Measurements from ENCODE around the gene PIEZO2. TPM values are rescaled to one million over a fixed set of nuclear protein-coding genes. Genes with fewer than 3 reads are reported as not detected.
A peak's percentile ranks its signal among the peaks of the same experiment; 100 is the strongest.

PIEZO2 gene
- total RNA-seq, 1 experiment from 2014 or later: 11.1 TPM

DNA sequence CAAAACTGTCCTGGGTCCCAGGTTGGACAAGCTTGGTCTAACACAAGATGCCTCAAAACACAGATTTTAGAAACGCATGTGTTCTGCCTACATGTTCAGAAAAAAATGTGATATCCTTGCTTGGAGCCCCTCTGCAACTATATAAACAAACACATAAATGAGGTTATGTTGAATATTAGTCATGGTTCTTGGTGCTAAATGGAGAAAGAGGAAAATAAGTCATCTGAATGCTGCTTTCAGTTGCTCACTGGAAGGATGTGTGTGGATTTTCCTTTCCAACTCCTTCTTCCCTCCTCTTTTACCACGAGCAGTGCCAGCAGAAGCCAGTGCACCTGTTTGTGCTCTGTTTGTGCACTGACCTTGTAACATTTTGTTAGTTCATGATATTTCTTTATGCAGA is 85.3 kb downstream of the PIEZO2 start:
- H3K9me3 ChIP-seq: peaks cover 14% of the 10 kb centered on the region
- H3K27me3 ChIP-seq: no peaks in the 10 kb centered on the region
- H3K4me3 ChIP-seq: no peak overlapping the region
- no peak for DNase-seq
- H3K36me3 ChIP-seq: peaks cover 36% of the 10 kb centered on the region

GRCh38 chr18:11055721-11056120 is 93.6 kb downstream of the PIEZO2 start:
- H3K27me3 ChIP-seq: no peaks in the 10 kb centered on the region
- DNase-seq: no peak
- H3K4me3 ChIP-seq: no peak overlapping the region
- peaks cover 3% of the 10 kb centered on the region; the same call in 1 of the 2 replicates for H3K9me3 ChIP-seq
- H3K36me3 ChIP-seq: peaks cover 8% of the 10 kb centered on the region

- Histone ChIP-seq H3K36me3 (peaks cover 8% of the 10 kb centered on the region), H3K9me3 (peaks cover 3% of the 10 kb centered on the region; the same call in 1 of the 2 replicates), H3K27me3 (no peaks in the 10 kb centered on the region), H3K4me3 (no peak overlapping the region)
- no peak for DNase-seq
These were observed 94.9 kb downstream of the PIEZO2 start for GRCh38 chr18:11054497-11054896.

DNA sequence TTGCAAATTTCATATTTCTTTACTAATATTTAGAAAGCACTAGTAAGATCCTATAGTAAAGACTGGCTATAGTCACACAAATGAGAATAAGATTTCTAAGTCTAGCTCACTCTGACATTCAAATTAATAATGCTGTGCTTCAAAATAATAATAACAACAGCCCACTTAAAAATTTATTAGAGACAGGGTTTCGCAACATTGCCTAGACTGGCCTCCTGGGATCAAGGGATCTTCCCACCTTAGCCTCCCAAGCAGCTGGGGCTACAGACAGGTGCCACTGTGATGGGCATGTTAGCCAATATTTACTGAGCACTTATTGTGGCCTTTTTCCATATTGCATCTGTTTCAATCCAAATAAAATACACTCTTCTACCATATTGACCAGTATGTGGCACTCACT is 96.1 kb downstream of the PIEZO2 start:
- no peak for DNase-seq
- Histone ChIP-seq H3K36me3 (peaks cover 18% of the 10 kb centered on the region), H3K9me3 (no peaks in the 10 kb centered on the region), H3K27me3 (no peaks in the 10 kb centered on the region), H3K4me3 (no peak overlapping the region)

DNA sequence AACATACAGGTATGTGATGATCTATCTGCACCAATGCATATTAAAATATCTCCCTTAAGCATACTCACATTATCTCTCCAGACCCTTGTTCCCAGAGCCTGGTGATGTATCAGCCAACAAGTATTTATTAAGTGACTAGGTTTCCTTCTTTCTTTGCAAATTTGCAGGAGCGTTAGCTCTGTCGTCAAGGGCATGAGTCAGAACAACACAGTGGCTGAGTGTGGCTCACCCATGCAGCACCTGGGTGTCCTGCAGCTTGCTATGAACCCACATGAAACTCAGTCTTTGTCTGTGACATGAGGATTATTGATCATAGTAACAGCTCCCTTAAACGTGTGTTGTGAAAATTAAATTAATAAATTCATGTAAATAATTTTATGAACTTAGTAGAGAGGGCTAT is 96.6 kb downstream of the PIEZO2 start:
- Histone ChIP-seq H3K4me3 (no peak overlapping the region), H3K27me3 (no peaks in the 10 kb centered on the region), H3K9me3 (no peaks in the 10 kb centered on the region), H3K36me3 (peaks cover 17% of the 10 kb centered on the region)
- DNase-seq: no peak

- Histone ChIP-seq H3K36me3 (peaks cover 16% of the 10 kb centered on the region), H3K4me3 (no peak overlapping the region), H3K27me3 (no peaks in the 10 kb centered on the region), H3K9me3 (no peaks in the 10 kb centered on the region)
- DNase-seq: no peak
These were observed 97.9 kb downstream of the PIEZO2 start for GRCh38 chr18:11051462-11051861.

GRCh38 chr18:11050966-11051365 is 98.4 kb downstream of the PIEZO2 start:
- DNase-seq: no peak
- Histone ChIP-seq H3K4me3 (no peak overlapping the region), H3K9me3 (no peaks in the 10 kb centered on the region), H3K36me3 (peaks cover 16% of the 10 kb centered on the region), H3K27me3 (no peaks in the 10 kb centered on the region)

- Histone ChIP-seq H3K36me3 (peaks cover 18% of the 10 kb centered on the region), H3K27me3 (no peaks in the 10 kb centered on the region), H3K9me3 (no peaks in the 10 kb centered on the region), H3K4me3 (no peak overlapping the region)
- DNase-seq: no peak
These were observed 101.6 kb downstream of the PIEZO2 start for GRCh38 chr18:11047817-11048216.

DNA sequence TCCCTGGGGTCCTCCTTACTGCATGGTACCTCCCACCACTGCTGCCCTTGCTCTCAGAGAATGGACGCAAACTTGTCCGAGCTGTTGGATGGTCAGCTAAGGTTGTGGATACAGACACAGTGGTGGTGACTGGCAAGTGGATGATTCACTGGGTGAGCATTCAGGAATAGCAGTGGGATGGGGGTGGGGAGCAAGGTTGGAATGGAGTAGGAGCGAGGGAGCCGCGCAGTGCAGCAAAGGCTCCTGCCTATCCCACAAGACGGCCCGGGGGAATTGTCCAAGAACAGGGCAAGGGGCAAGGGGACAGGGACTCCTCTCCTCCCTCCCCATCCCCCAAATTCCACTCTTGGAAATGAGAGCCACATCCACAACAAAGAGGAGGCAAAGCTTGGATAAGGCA is 102.2 kb downstream of the PIEZO2 start:
- Histone ChIP-seq H3K36me3 (peaks cover 18% of the 10 kb centered on the region), H3K27me3 (no peaks in the 10 kb centered on the region), H3K9me3 (no peaks in the 10 kb centered on the region), H3K4me3 (no peak overlapping the region)
- DNase-seq: no peak

- Histone ChIP-seq H3K9me3 (no peaks in the 10 kb centered on the region), H3K4me3 (no peak overlapping the region), H3K36me3 (peaks cover 18% of the 10 kb centered on the region), H3K27me3 (no peaks in the 10 kb centered on the region)
- no peak for DNase-seq
These were observed 103.2 kb downstream of the PIEZO2 start for GRCh38 chr18:11046140-11046539.

DNA sequence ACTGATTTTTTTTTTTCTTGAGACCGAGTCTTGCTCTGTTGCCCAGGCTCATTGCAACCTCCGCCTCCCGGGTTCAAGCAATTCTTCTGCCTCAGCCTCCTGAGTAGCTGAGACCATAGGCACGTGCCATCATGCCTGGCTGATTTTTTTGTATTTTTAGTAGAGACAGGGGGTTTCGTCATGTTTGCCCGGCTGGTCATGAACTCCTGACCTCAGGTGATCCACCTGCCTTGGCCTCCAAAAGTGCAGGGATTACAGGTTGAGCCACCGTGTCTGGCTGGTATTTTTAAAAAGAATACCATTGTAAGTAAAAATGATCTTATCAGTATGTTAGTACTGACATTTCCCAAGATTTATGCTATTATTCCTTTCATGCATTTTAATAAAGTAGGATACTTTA is 105.7 kb downstream of the PIEZO2 start:
- no peak for DNase-seq
- H3K36me3 ChIP-seq: peaks cover 14% of the 10 kb centered on the region
- no peaks in the 10 kb centered on the region for H3K9me3 ChIP-seq

GRCh38 chr18:11042247-11042646 is 107.1 kb downstream of the PIEZO2 start:
- H3K9me3 ChIP-seq: no peaks in the 10 kb centered on the region
- DNase-seq: no peak
- H3K36me3 ChIP-seq: peaks cover 11% of the 10 kb centered on the region
- H3K27me3 ChIP-seq: no peaks in the 10 kb centered on the region
- no peak overlapping the region for H3K4me3 ChIP-seq

More for the DNA sequence above, 105.7 kb downstream of the PIEZO2 start:
- Histone ChIP-seq H3K4me3 (no peak overlapping the region), H3K27me3 (no peaks in the 10 kb centered on the region)

DNA sequence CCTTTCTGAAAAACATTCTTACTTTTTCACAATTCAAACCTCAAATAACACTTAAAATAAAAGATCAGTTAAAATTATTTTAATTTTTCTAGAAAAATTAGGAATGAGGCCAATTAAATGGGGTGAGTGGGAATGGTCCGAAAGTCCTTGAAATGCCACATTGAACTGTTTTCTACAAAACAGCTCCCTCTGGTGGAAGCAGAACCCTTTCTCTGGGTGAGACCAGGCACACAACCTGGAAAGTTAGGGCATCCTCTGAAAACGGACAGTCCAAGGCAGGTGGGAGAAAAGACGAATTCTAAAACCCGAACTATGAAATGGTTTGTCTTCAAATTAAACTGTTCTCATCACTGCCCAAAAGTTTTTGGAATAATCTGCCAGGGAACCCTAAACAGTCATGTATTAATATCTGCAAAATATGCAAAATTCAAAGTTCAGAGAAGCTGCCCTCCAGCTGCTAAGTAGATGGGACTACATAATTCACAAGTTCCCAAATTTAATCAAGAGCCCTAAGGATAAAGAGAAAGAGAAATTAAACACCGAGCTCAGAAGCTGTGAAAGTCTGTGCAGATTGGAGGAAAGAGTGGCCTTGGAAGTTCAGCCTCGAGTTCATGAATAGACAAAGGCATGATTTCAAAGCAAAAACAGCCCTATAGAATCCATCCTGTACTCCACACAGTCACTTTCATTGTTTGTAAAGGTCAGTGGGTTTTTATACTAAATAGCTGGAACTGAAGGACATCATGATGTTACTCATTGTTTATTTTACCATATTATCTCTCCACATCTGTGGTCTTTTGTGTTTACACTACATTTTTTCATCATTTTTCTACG is 108.3 kb downstream of the PIEZO2 start:
- peak; percentile 11 for DNase-seq
- Histone ChIP-seq H3K4me3 (no peak overlapping the region), H3K9me3 (no peaks in the 10 kb centered on the region), H3K27me3 (no peaks in the 10 kb centered on the region), H3K36me3 (peaks cover 9% of the 10 kb centered on the region)

DNA sequence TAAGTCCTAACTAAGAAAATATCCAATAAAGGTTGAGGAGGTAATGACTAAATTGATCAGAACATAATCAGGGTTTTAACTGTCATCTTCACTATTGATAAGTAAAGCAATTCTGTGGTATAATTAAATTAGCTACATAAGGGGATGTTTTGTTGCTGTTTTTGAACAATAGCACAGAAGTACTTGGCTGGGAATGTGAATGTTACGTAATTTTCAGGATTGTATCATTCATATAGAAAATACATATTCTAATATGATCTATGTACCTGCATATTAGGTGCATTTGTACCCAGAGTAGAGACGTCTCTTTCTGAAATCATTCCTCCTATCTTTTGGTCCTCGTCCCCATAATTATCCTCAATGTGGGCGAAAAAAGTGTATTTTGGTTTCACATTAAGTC is 109.0 kb downstream of the PIEZO2 start:
- peaks cover 8% of the 10 kb centered on the region for H3K36me3 ChIP-seq
- H3K9me3 ChIP-seq: no peaks in the 10 kb centered on the region
- H3K27me3 ChIP-seq: no peaks in the 10 kb centered on the region
- H3K4me3 ChIP-seq: no peak overlapping the region
- no peak for DNase-seq

- Histone ChIP-seq H3K4me3 (no peak overlapping the region), H3K9me3 (no peaks in the 10 kb centered on the region), H3K27me3 (no peaks in the 10 kb centered on the region), H3K36me3 (peaks cover 17% of the 10 kb centered on the region)
- no peak for DNase-seq
These were observed 111.7 kb downstream of the PIEZO2 start for GRCh38 chr18:11037533-11038240.

- H3K4me3 ChIP-seq: no peak overlapping the region
- H3K36me3 ChIP-seq: peaks cover 17% of the 10 kb centered on the region
- no peak for DNase-seq
- H3K27me3 ChIP-seq: no peaks in the 10 kb centered on the region
- H3K9me3 ChIP-seq: no peaks in the 10 kb centered on the region
These were observed 113.4 kb downstream of the PIEZO2 start for GRCh38 chr18:11035814-11036495.

DNA sequence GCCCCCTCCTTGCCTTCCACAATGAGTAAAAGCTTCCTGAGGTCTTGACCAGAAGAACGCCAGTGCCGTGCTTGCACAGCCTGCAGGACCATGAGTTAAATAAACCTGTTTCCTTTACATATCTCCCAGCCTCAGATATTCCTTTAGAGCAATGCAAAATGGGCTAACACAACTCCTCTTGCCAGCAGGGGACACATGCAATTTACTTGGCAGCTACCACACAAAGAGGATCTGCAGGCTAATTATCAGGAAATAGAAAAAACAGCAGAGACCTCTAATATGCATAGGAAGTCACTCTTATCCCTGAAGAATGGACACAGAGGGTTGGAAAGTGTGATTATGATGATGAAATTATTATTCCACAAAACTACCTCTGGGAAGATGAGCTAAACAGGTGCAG is 114.0 kb downstream of the PIEZO2 start:
- Histone ChIP-seq H3K36me3 (peaks cover 17% of the 10 kb centered on the region), H3K27me3 (no peaks in the 10 kb centered on the region), H3K4me3 (no peak overlapping the region), H3K9me3 (no peaks in the 10 kb centered on the region)
- DNase-seq: no peak

All from MG63 (cell line).